Loucy (cell line): Measurements from ENCODE around the gene SCYL1.
"Not testable (repeated sequence)": the region's sequence is repeated elsewhere in the genome, so short reads cannot be mapped to it uniquely, and the experiment has no call there.

Experiments
- H2AFZ ChIP-seq: fragments of 200-600 bp; sonication (generic); 2 replicates; pipeline ENCODE4 v1.6.0; 2016; ENCODE audit warnings: antibody characterized with exemption, mild to moderate bottlenecking, low read length, moderate library complexity
- H3F3A ChIP-seq: fragments of 200-600 bp; 2 replicates; pipeline ENCODE4 v1.6.0; 2016; ENCODE audit warnings: antibody characterized with exemption, low read depth, mild to moderate bottlenecking
- H3K27me3 ChIP-seq: fragments of 200-600 bp; sonication (generic); 2 replicates; pipeline ENCODE4 v1.6.1; 2014; ENCODE audit warnings: low read length, mild to moderate bottlenecking; ENCODE audit not compliant: insufficient read depth, poor library complexity, severe bottlenecking
- H3K36me3 ChIP-seq: fragments of 200-600 bp; sonication (generic); 2 replicates; pipeline ENCODE4 v1.6.1; 2016; ENCODE audit warnings: low read length; ENCODE audit not compliant: insufficient read depth
- H3K4me1 ChIP-seq: fragments of 200-600 bp; sonication (generic); 2 replicates; pipeline ENCODE4 v1.5.1; 2014; ENCODE audit warnings: low read length, mild to moderate bottlenecking; ENCODE audit not compliant: insufficient read depth, poor library complexity, severe bottlenecking
- H3K4me2 ChIP-seq: fragments of 200-600 bp; sonication (generic); 2 replicates; pipeline ENCODE4 v1.6.0; 2014; ENCODE audit warnings: antibody characterized with exemption, low read length, low read depth, mild to moderate bottlenecking; ENCODE audit not compliant: poor library complexity, severe bottlenecking
- H3K4me3 ChIP-seq: fragments of 200-600 bp; sonication (generic); 2 replicates; pipeline ENCODE4 v1.5.1; 2014; ENCODE audit warnings: low read length, mild to moderate bottlenecking, mixed read lengths; ENCODE audit not compliant: poor library complexity, severe bottlenecking
- H3K79me2 ChIP-seq: fragments of 200-600 bp; sonication (generic); 2 replicates; pipeline ENCODE4 v1.6.1; 2014; ENCODE audit warnings: low read length; ENCODE audit not compliant: insufficient read depth
- H3K9ac ChIP-seq: fragments of 200-600 bp; sonication (generic); 2 replicates; pipeline ENCODE4 v1.6.0; 2014; ENCODE audit warnings: mild to moderate bottlenecking, low read depth, low read length, moderate library complexity; ENCODE audit not compliant: poor library complexity, severe bottlenecking
- H3K9me2 ChIP-seq: fragments of 200-600 bp; sonication (generic); replicated peaks from 2 replicates; pipeline ENCODE4 v1.6.1; 2016; ENCODE audit warnings: low read depth, low read length, mixed read lengths
- H3K9me3 ChIP-seq: fragments of 200-600 bp; sonication (generic); 2 replicates; pipeline ENCODE4 v1.6.1; 2014; ENCODE audit warnings: mild to moderate bottlenecking, antibody characterized with exemption, low read length, low read depth; ENCODE audit not compliant: insufficient read depth
- H4K20me1 ChIP-seq: fragments of 200-600 bp; sonication (generic); 2 replicates; pipeline ENCODE4 v1.6.0; 2014; ENCODE audit warnings: antibody characterized with exemption, low read length, mild to moderate bottlenecking; ENCODE audit not compliant: insufficient read depth, poor library complexity, severe bottlenecking
- EZH2phosphoT487 ChIP-seq: fragments of 200-600 bp; IDR thresholded peaks from 2 replicates; pipeline ENCODE4 v1.6.1; 2018; ENCODE audit warnings: antibody characterized with exemption, mild to moderate bottlenecking, moderate library complexity, borderline replicate concordance
- TF ChIP-seq, protein P1 (sequence below): fragments of 200-600 bp; sonication (generic); conservative IDR thresholded peaks from 2 replicates; pipeline ENCODE4 v1.5.1; 2014; ENCODE audit warnings: mild to moderate bottlenecking, antibody characterized with exemption, low read length

The SCYL1 gene

DNA sequence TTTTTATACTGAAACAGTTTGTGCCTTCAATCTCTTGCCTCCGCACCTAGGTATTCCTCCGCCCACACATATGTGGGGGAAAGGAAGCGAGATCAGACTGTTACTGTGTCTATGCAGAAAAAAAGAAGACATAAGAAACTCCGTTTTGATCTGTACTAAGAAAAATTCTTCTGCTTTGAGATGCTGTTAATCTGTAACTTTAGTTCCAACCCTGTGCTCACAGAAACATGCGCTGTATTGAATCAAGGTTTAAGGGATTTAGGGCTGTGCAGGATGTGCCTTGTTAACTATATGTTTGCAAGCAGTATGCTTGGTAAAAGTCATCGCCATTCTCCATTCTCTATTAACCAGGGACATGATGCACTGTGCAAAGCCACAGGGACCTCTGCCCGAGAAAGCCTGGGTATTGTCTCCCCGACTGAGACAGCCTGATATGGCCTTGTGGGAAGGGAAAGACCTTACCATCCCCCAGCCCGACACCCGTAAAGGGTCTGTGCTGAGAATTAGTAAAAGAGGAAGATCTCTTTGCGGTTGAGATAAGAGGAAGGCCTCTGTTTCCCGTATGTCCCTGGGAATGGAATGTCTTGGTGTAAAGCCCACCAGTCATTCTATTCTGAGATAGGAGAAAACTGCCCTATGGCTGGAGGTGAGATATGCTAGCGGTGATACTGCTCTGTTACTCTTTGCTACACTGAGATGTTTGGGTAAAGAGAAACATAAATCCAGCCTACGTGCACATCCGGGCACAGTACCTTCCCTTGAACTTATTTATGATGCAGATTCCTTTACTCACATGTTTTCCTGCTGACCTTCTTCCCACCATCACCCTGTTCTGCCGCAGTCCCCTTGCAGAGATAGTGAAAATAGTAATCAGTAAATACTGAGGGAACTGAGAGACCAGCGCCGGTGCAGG, 1.9 kb upstream of the SCYL1 start:
- H2AFZ ChIP-seq, H3K9ac ChIP-seq, H3K4me2 ChIP-seq: not testable (repeated sequence)

DNA sequence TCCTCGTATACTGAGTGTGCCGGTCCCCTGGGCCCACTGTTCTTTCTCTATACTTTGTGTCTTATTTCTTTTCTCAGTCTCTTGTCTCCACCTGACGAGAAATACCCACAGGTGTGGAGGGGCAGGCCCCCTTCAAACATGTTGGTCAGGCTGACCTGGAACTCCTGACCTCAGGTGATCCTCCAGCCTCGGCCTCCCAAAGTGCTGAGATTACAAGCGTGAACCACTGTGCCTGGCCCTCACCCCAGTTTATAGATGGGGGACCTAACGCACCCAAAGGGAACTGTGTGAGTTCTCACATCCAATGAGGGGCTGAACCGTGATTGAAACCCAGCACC, 1.3 kb upstream of the SCYL1 start:
- H3F3A ChIP-seq, H3K9me3 ChIP-seq, H3K4me3 ChIP-seq, H3K9me2 ChIP-seq, H3K27me3 ChIP-seq, H3K9ac ChIP-seq, H3K4me2 ChIP-seq, H3K36me3 ChIP-seq, H2AFZ ChIP-seq: not testable (repeated sequence)
- Histone ChIP-seq H3K4me1 (peaks cover 18% of the 10 kb centered on the region), H4K20me1 (peaks cover 11% of the 10 kb centered on the region), H3K79me2 (peaks cover 23% of the 10 kb centered on the region)

More for the DNA sequence above, 1.9 kb upstream of the SCYL1 start:
- peaks cover 23% of the 10 kb centered on the region for H3K79me2 ChIP-seq
- not testable (repeated sequence) for H3K9me3 ChIP-seq, H3K9me2 ChIP-seq, H3K4me3 ChIP-seq, H3K27me3 ChIP-seq, H3F3A ChIP-seq, H3K36me3 ChIP-seq
- peaks cover 18% of the 10 kb centered on the region for H3K4me1 ChIP-seq
- H4K20me1 ChIP-seq = peaks cover 11% of the 10 kb centered on the region

DNA sequence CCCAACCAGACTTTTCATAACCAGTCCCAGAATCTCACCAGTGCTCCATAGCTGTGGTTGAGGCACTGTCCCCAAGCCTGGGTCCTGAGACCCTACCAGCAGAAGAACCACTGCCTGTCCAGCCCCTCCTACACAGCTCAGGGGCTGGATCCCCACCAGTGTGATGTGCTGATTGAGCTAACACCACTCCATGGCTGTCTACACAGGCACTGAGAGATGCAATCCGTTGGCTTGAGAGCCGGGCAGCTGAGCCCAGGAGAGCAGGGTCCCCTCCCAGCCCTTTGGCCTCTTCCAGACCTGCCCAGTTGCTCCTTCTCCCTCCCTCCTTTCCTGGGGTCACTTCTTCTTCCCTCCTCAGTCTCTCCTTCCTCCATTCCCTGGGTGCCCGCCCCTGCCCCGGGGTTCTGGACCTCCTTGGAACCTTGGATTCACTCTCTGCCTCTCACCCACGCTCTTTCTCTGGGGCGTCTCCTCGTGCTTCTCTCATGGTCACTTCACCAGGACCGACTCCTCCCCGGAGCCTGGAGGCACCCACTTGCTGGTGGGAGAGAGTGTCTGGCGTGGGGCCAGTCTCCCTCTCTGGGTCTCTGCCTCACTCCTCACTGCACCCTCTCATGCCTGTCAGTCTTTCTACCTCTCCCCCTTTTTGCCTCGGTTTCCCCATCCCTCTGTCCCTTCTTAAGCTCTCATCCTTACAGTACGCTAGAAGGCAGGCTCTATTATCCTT, 706 bp upstream of the SCYL1 start:
- no peak overlapping the region for H3K9ac ChIP-seq
- peak overlapping the region; percentile 47 for H2AFZ ChIP-seq
- H3K9me2 ChIP-seq = no peaks in the 10 kb centered on the region

More for the DNA sequence above, 706 bp upstream of the SCYL1 start:
- peaks cover 11% of the 10 kb centered on the region for H4K20me1 ChIP-seq
- peak overlapping the region; percentile 48 for H3K4me3 ChIP-seq
- no peaks in the 10 kb centered on the region for H3F3A ChIP-seq
- no peaks in the 10 kb centered on the region for H3K27me3 ChIP-seq
- no peaks in the 10 kb centered on the region for H3K36me3 ChIP-seq
- peaks cover 18% of the 10 kb centered on the region for H3K4me1 ChIP-seq
- H3K9me3 ChIP-seq = no peaks in the 10 kb centered on the region
- peaks cover 23% of the 10 kb centered on the region for H3K79me2 ChIP-seq
- TF ChIP-seq EZH2phosphoT487 = no peak
- TF ChIP-seq, protein P1, sequence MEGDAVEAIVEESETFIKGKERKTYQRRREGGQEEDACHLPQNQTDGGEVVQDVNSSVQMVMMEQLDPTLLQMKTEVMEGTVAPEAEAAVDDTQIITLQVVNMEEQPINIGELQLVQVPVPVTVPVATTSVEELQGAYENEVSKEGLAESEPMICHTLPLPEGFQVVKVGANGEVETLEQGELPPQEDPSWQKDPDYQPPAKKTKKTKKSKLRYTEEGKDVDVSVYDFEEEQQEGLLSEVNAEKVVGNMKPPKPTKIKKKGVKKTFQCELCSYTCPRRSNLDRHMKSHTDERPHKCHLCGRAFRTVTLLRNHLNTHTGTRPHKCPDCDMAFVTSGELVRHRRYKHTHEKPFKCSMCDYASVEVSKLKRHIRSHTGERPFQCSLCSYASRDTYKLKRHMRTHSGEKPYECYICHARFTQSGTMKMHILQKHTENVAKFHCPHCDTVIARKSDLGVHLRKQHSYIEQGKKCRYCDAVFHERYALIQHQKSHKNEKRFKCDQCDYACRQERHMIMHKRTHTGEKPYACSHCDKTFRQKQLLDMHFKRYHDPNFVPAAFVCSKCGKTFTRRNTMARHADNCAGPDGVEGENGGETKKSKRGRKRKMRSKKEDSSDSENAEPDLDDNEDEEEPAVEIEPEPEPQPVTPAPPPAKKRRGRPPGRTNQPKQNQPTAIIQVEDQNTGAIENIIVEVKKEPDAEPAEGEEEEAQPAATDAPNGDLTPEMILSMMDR = no peak
- peak overlapping the region; percentile 51 for H3K4me2 ChIP-seq
